ENCODE data around the gene TNRC6C. TPM values are rescaled to one million over a fixed set of nuclear protein-coding genes. Genes with fewer than 3 reads are reported as not detected.

Gene TNRC6C
- total RNA-seq, 1 donor from 2014 or later, result 28.7 TPM

DNA sequence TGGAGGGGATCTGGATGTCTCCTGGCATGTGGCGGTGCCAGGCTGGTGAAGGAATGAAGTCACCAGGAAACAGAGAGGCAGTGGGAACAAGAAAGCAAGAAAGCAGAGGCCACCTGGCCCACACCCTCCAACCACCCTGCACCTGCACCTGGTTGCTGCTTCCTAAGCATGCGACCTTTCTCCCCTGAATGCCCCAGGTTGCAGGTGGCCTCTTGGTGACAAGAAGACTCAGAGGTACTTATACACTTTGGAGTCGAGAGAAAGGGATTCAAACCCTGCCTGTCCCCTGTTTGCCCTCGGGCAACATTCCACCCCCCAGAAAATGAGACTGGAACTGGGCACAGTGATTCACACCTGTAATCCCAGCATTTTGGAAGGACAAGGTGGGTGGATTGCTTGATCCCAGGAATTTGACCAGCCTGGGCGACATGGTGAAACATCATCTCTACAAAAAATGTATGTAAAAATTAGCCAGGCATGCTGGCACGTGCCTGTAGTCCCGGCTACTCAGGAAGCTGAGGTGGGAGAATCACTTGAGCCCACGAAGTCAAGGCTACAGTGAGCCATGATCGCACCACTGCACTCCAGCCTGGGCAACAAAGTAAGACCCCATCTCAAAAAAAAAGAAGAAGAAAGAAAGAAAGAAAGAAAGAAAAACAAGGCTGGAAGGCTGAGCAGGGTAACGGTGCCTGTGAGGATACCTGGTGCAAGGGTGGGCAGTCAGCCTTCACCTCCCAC lies 34.6 kb upstream of the TNRC6C start:
- TF ChIP-seq, protein P1, sequence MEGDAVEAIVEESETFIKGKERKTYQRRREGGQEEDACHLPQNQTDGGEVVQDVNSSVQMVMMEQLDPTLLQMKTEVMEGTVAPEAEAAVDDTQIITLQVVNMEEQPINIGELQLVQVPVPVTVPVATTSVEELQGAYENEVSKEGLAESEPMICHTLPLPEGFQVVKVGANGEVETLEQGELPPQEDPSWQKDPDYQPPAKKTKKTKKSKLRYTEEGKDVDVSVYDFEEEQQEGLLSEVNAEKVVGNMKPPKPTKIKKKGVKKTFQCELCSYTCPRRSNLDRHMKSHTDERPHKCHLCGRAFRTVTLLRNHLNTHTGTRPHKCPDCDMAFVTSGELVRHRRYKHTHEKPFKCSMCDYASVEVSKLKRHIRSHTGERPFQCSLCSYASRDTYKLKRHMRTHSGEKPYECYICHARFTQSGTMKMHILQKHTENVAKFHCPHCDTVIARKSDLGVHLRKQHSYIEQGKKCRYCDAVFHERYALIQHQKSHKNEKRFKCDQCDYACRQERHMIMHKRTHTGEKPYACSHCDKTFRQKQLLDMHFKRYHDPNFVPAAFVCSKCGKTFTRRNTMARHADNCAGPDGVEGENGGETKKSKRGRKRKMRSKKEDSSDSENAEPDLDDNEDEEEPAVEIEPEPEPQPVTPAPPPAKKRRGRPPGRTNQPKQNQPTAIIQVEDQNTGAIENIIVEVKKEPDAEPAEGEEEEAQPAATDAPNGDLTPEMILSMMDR (IDR thresholded peaks at IDR 0.05), result no peak
- H3K36me3 Mint-ChIP-seq (ENCODE audit: unreplicated experiment), result no peaks in the 10 kb centered on the region
- H3K27ac Mint-ChIP-seq (ENCODE audit: unreplicated experiment), result no peak overlapping the region
- H3K27me3 Mint-ChIP-seq (ENCODE audit: unreplicated experiment), result peaks cover 69% of the 10 kb centered on the region
- DNase-seq (ENCODE audit: extremely low spot score, unreplicated experiment), result no peak
- H3K4me1 Mint-ChIP-seq (ENCODE audit: unreplicated experiment), result no peaks in the 10 kb centered on the region
- no peaks in the 10 kb centered on the region for H3K9me3 Mint-ChIP-seq (ENCODE audit: unreplicated experiment)
- no peak overlapping the region for H3K4me3 Mint-ChIP-seq (ENCODE audit: unreplicated experiment)

DNA sequence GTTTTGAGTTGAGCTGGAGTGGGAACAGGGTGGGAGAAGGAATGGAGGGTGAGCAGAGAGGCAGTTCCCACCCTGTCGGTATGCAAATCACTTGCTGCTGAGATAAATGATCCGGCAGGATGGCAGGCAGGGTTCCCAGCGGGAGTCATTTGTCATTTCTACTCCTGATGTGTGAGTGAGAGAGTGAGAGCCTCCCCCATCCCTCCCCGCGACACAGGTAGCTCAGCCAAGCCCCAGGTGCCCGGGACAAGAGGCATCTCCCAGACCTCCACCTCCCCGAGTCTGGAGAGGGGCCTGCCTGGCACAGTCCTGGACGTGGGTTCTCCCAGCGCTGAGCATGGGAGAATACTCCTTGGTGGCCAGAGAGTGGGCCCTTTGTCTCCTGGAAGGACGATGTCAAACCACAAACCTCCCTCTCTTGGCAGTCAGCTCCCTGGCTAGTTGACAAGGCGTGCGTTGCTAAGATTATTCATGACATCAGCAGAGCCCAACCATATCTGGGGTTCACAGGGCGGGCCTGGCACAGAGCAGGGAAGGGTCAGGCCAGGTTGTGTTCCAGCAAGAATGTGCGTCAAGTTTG lies 33.7 kb upstream of the TNRC6C start:
- H3K27ac Mint-ChIP-seq (ENCODE audit: unreplicated experiment), result no peak overlapping the region
- H3K4me3 Mint-ChIP-seq (ENCODE audit: unreplicated experiment), result no peak overlapping the region
- DNase-seq (ENCODE audit: extremely low spot score, unreplicated experiment), result no peak
- H3K36me3 Mint-ChIP-seq (ENCODE audit: unreplicated experiment), result no peaks in the 10 kb centered on the region
- peaks cover 67% of the 10 kb centered on the region for H3K27me3 Mint-ChIP-seq (ENCODE audit: unreplicated experiment)
- H3K4me1 Mint-ChIP-seq (ENCODE audit: unreplicated experiment), result no peaks in the 10 kb centered on the region
- no peaks in the 10 kb centered on the region for H3K9me3 Mint-ChIP-seq (ENCODE audit: unreplicated experiment)
- TF ChIP-seq, protein P1 (IDR thresholded peaks at IDR 0.05), result no peak

DNA sequence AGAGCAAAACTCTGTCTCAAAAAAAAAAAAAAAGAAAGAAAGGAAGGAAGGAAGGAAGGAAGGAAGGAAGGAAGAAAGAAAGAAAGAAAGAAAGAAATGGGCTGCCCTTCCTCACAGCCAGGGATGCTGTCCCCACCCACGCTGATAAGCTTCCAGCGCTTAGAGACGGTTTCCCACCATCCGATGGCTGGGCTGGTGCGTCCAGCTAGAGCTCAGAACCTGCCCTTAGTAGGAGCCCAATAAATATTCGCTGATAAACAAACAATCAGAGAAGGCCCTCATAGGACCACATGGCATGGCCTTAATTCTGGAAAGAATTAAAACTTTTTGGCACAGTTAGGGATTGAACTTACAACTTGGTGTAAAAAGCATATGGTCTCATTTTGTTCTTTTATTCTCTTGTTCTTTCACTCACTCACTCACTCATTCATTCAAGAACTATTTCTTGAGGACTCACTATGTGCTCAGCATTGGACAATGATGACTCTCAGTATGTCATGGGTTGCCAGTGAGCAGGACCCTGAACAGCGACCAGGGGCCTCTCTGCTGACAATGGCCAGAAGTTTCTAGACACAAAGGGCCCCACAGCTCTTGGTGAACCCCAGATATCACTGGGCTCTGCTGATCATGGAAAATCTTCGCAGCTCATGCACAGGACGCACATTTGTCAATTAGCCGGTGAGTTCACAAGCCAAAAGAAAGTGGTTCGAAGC lies 32.5 kb upstream of the TNRC6C start:
- DNase-seq (ENCODE audit: extremely low spot score, unreplicated experiment), result no peak
- Mint-ChIP-seq H3K27ac (ENCODE audit: unreplicated experiment) (no peak overlapping the region), H3K4me3 (ENCODE audit: unreplicated experiment) (no peak overlapping the region), H3K9me3 (ENCODE audit: unreplicated experiment) (no peaks in the 10 kb centered on the region), H3K4me1 (ENCODE audit: unreplicated experiment) (no peaks in the 10 kb centered on the region), H3K27me3 (ENCODE audit: unreplicated experiment) (peaks cover 69% of the 10 kb centered on the region), H3K36me3 (ENCODE audit: unreplicated experiment) (no peaks in the 10 kb centered on the region)
- TF ChIP-seq, protein P1 (IDR thresholded peaks at IDR 0.05), result no peak

DNA sequence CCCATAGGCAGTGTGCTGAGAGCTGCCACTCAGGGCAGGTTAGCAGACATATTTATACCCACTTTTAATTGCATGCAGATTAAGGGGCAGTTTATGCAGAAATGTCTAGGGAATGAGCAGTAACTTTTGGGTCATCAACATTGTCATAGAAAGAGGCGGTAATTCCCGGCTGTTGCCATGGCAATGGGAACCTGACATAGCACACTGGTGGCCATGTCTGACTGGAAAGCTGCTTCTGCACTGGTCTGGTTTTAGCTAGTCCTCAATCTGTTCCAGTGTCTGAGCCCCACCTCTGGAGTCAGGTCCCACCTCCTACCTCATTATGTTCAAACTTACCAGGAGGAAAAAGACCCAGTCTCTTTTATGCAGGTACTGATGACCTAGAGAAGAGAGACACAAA lies 31.5 kb upstream of the TNRC6C start:
- no peak for DNase-seq (ENCODE audit: extremely low spot score, unreplicated experiment)
- Mint-ChIP-seq H3K27ac (ENCODE audit: unreplicated experiment) (no peak overlapping the region), H3K9me3 (ENCODE audit: unreplicated experiment) (no peaks in the 10 kb centered on the region), H3K27me3 (ENCODE audit: unreplicated experiment) (peaks cover 70% of the 10 kb centered on the region), H3K4me1 (ENCODE audit: unreplicated experiment) (no peaks in the 10 kb centered on the region), H3K36me3 (ENCODE audit: unreplicated experiment) (no peaks in the 10 kb centered on the region), H3K4me3 (ENCODE audit: unreplicated experiment) (no peak overlapping the region)
- TF ChIP-seq, protein P1 (IDR thresholded peaks at IDR 0.05), result no peak
